ENCODE measurements around the gene LBP.
"Not testable (repeated sequence)": the region's sequence is repeated elsewhere in the genome, so short reads cannot be mapped to it uniquely, and the experiment has no call there.

LBP gene

DNA sequence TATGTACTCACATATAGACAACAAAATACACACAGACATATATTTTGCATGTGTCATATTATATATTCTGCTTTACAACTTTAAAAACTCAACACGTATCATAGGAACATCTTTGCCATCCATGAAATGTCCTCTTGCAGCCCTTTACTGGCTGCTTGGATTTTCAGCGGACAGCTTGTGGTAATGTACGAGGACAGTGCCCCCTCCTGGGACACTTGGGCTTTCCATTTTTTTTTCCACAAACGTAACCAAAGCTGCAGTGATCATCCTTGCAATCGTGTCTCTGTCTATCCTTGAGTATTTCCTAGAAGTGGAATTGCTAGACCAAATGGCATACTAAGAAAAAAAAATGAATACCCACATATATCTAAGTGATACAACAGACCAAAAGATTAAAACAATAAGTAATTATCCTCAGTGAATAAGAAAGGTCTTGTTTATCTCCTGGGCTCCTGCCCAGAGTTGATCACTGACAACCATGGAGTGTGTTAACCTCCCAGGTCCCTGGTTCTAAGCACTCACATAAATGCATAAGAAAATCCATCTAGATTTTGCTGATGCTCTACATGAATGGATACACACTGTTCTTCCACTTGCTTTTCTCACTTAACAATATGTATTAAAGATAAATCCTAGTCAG lies 24.2 kb upstream of the LBP start:
- no peak for DNase-seq

DNA sequence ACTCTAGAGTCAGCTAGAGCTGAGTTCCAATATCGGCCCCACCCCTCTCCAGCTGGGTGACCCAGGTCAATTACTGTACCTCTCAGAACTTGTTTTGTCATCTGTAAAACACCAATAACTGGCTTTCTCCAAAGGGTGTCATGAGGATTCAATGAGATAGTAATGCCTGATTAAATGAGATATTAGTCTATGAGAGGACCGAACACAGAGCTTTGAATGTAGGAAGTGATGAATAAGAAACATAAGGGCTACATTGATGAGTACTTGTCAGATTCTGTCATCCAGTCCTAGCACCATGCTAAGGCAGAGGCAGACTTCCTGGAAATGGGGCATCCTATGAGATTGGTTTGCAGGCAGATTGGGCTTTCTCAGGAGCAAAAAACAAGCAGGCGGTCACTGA lies 22.1 kb upstream of the LBP start:
- DNase-seq, result no peak

DNA sequence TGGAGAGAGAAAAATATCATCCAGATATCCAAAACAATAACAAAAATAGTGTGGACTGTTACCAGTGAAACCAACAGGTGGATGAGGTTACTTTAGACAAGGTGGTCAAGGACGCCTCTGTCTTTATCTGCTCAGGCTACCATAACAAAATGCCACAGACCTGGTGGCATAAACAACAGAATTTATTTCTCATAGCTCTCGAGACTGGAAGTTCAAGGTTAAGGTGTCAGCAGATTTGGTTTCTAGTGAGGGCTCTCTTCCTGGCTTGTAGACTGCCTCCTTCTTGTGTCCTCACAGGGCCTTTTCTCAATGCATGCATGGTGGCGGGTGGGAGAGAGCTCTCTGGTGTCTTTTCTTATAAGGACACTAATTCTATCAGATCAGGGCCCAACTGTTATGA lies 21.1 kb upstream of the LBP start:
- no peak for DNase-seq

GRCh38 chr20:38325905-38326304 lies 20.4 kb upstream of the LBP start:
- DNase-seq, result no peak

GRCh38 chr20:38326309-38326708 lies 20.0 kb upstream of the LBP start:
- no peak for DNase-seq

DNA sequence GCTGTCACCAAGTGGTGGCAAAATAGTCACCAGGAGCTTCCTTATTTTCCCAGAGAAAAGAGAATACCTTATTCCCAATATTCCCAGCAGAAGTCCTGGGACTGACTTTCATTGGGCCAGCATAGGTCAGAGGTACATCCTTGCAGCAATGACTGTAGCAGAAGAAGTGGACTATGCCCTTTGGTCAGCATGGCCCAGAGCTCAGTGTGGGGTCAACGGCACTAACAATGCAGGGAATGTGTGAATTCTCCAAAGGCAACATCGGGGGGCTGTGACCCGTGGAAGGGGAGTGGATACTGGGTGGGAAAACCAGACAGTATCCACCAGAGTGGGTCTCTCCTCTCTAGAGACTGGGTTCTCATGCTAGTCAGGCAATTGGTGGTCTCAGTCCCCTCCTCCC lies 15.6 kb upstream of the LBP start:
- DNase-seq, result no peak

- DNase-seq, result no peak
Observed at GRCh38 chr20:38331245-38331644, 15.0 kb upstream of the LBP start.

- no peak for DNase-seq
Observed at GRCh38 chr20:38331814-38332213, 14.5 kb upstream of the LBP start.

DNA sequence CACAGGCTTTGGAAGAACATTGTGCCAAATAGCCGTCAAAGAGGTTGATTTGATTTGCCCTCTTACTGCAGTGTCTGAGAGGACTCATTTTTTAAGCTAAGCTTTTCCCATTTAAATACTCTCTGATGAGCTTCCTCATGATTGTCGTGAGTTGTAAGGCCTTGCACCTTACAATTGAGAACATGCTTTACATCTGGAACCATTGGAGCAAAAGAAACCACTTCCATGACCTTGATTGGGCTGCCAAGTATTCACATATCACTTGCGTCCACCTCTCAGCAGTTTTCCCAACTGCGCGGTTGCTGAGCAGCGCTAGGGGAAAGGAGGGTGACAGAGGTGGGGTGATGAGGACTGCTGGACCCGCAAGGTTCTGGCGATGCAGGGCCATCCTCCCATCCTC lies 12.3 kb upstream of the LBP start:
- no peak for DNase-seq

DNA sequence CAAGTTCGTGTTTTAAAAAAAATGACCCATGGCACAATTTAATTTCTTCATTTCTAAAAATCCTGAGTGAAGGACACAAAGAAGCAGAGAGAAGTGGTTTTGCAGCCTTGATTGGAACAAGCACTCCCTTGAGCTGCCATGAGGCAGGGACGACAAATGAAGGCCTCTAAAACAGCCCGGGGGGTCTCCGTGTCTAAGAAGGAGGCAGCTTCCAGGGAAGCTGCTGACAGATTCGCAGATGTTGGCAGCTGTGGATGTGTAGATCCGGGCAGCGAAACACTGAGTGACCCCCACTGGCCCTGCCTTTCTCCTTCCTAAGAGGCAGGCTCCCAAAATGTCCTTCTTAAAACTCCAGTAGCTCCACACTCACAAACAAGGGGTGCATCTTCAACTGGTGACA lies 9.6 kb upstream of the LBP start:
- no peak for DNase-seq

DNA sequence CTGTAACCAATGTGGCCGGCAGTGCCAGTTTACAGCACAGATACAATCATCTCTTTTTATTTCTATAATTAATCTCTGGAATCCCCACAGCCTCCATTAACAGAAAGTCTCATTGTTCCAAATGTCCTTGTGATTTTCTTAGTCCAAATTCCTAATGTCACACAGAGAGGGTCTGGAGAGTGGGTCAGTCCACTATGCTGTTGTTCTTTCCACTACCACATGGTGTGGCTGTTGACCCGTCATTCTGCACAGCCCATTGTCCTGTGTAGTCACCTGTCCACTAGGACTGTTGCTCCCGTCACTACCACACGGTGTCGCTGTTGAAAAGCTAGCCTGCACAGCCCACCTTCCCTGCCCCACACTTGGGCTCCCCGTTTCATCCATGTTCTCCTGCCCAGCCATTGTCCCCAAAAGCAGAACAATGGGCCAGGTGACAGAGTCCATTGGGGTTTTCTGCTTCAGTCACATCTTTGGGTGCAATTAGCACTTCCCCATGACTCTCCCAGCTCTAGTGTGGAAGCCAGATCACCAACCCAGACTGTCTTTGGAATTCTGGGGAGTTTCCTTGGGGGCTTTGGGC lies 8.6 kb upstream of the LBP start:
- no peak for DNase-seq

DNA sequence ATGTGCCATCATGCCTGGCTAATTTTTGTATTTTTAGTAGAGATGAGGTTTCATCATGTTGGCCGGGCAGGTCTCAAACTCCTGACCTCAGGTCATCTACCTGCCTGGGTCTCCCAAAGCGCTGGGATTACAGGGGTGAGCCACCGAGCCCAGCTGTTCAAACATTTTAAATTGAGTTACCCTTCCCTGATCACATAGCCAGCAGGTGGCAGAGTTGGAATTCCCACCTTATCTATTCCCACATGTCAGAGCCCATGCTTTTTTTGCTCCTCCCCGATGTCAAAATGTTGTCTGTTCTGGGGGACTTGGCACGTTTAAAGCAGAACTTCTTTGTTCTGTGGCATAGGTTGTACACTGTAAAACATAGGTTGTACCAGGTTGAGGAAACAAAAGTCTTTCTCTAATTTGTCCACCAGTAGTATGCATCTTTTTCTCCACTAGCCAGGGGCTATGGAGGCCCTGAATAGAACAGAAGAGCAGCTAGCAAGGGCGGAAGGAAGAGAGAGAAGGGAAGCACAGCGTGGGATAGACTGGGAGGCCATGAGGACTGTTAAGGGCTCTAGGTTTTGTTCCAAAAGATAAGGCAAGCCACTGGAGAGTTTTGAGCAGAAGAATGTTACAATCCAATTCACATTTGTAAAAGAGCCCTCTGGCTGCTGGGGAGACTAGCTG lies 7.3 kb upstream of the LBP start:
- DNase-seq, result no peak

DNA sequence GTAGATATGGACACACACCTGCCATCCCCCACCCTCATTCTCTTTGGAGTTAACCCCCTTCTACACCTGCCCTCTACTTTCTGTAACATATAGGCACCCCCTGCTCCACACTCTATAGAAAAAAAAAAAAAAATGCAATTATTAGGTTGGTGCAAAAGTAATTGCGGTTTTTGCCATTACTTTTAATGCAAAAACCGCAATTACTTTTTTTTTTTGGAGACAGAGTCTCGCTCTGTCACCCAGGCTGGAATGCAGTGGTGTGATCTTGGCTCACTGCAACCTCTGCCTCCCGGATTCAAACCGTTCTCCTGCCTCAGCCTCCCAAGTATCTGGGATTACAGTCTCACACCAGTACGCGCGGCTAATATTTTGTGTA lies 6.8 kb upstream of the LBP start:
- not testable (repeated sequence) for DNase-seq

DNA sequence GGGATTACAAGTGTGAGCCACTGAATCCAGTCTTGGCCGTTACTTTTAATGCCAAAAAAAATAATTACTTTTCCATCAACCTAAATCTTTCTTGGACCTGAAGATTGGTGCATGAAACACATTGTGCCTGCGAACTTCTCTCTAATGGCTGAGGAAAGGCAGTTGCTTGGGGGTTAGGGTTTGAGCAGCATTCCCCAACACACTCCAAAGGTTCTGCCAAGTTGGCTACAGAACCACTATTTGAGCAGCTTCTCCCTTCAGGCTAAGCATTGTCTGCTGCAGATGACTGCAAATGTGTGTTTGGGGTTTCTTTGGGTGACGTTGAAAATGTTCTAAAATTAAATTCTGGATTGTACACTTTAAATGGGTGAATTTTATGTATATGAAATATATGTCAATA lies 6.3 kb upstream of the LBP start:
- no peak for DNase-seq

GRCh38 chr20:38340693-38341092 lies 5.6 kb upstream of the LBP start:
- DNase-seq, result no peak

GRCh38 chr20:38342216-38342615 lies 4.1 kb upstream of the LBP start:
- no peak for DNase-seq

DNA sequence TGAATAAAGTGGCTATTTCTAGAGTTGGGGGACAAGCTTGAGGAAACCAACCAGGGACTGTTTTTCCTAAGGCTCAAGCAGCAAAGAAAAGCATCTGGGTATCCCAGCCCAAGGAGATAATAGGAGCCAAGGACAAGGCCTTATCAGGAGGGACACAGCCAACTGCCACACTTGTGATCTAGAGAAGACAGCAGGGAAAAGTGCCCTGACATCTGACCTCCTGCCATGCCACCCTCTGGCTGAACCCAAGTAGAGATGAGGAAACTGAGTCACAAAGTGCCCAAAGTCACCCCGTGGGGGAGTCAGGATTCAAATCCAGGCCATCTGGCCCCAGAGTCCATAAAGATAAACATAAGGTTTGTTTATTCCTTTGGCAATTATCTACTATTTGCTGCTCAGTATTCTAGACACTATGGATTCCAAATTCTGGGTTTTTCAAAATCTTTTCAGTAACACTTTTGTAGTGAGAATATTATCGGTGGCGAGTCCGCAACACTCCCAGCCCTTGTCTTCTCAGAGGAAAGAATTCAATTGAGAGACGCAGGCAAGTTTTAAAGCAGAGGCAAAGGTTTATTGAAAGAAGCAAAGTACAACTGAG lies 3.5 kb upstream of the LBP start:
- no peak for DNase-seq

DNA sequence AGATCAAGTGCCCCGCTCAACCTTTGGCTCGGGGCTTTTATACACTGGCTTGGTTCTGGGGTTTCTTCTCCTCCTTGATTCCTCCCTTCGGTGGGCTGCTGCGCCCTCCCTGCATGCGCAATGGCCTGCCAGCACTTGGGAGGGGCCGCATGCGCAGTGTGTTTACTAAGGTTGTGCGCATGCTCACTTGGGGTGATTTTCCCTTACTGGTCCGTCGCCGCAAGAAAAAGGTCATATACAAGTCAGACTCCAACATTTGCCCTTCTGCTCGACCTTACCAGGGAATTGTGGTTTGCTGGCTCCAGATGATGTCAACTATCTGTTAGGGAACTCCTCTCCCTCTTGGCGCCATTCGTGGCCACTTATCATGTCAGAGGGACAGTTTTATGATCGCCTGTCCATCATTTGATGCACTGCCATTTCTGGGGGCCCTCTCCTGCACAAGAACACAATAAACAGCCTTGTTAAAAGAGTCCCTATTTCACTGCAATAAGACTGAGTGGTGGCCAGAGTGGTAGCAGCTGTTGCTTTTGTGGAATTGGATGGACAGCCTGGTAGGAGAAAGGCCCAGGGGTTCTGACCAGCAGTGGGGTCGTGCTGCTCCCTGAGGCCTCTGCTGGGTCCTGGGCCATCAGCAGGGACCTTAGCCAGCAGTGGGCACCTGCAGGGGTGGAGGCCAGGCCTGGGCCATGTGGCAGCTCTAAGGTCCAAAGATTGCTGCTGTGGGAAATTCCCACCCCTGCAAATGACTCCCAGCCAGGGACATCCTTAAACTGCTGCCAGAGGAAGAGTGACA lies 2.8 kb upstream of the LBP start:
- no peak for DNase-seq

GRCh38 chr20:38344107-38344701 lies 2.1 kb upstream of the LBP start:
- no peak for DNase-seq

DNA sequence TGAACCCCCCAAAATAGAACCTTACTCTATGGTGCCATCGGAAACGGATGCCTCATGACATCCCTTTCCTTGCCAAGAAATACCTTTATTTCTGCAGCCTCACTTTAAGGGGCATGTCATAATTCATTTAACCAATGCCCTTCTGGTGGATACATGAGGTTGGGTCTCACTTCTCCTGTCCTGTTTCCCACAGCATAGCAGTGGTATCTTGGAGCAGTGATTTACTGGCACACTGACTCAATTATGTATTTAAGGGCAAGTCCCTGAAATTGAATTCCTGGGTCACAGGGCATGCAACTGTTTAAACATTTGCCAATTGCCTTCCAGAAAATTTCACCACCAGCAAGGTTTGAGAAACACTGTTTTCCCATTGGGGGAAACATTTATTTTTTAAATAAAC lies 639 bp upstream of the LBP start:
- no peak for DNase-seq

- DNase-seq, result no peak
Observed at GRCh38 chr20:38346741-38347140, 459 bp downstream of the LBP start.

GRCh38 chr20:38349856-38350255 lies 3.6 kb downstream of the LBP start:
- no peak for DNase-seq

Data from NCI-H2029 (cell line).